Measurements from ENCODE around the gene MAGOH.
"Not testable (repeated sequence)": the region's sequence is repeated elsewhere in the genome, so short reads cannot be mapped to it uniquely, and the experiment has no call there.

The MAGOH gene

DNA sequence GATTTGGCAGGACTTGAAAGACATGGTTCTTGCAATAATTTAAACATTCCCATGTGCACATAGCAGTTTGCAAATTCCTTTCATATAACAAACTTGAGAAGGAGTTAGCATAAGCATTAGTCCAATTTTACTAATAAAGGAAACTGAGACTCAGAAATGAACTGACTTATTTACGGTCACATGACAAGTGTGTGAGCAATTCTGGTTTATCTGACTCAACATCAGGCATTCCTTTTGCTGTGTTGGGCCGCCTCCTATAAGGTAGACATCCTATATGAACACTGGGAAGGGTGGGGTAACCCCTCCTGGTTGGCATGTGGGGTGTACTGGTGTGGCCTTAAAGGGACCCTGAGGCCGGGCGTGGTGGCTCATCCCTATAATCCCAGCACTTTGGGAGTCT is 50.2 kb downstream of the MAGOH start:
- H3K4me3 ChIP-seq (ENCODE audit: low read depth, low read length): no peak overlapping the region
- no peak for TF ChIP-seq CTCF (IDR thresholded peaks at IDR 0.05; ENCODE audit: insufficient read depth, low read length, missing control alignments)
- POLR2A ChIA-PET: no interaction called here
- DNase-seq (ENCODE audit: low read depth, low spot score): no peak
- CTCF ChIA-PET: interaction anchor here (1.9 kb wide), 1 partner anchor 10 kb away, joined by 7 read pairs; no protein-coding TSS in a partner anchor

- TF ChIP-seq CTCF (IDR thresholded peaks at IDR 0.05; ENCODE audit: insufficient read depth, low read length, missing control alignments): no peak
- DNase-seq (ENCODE audit: low read depth, low spot score): no peak
- H3K4me3 ChIP-seq (ENCODE audit: low read depth, low read length): no peak overlapping the region
- CTCF ChIA-PET: interaction anchor here (1.0 to 8.6 kb wide), 20 partner anchors 8 to 461 kb away, joined by 3 to 95 read pairs (median 6); partner anchors contain the start of genes CPT2 and ZYG11B
- POLR2A ChIA-PET: no interaction called here
These were observed 50.9 kb downstream of the MAGOH start for GRCh38 chr1:53187401-53187800.

DNA sequence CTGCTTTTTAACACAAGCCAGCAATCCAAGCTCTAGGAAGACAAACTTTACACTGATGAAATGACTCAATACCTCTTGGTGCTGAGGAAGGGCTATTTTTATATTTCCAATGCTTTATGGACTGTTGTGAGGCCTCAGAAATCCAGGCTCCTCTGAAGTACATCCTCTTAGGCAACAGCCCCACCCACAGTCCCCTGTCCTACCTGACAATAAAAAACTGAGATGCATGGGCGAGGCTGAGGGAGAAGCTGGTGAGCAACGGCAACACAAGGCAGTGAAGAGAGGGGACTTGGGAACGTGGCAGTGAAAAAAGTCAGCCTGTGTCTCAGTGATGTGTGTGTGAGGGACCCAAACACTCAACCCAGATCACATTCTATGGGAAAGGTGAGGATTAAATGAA is 51.8 kb downstream of the MAGOH start:
- no peak for TF ChIP-seq CTCF (IDR thresholded peaks at IDR 0.05; ENCODE audit: insufficient read depth, low read length, missing control alignments)
- ChIA-PET CTCF (interaction anchor here (0.5 to 8.6 kb wide), 39 partner anchors 8 to 490 kb away, joined by 3 to 95 read pairs (median 4); partner anchors contain the start of genes CPT2 and ZYG11B), POLR2A (no interaction called here)

GRCh38 chr1:53185955-53186297 is 52.4 kb downstream of the MAGOH start:
- H3K4me3 ChIP-seq (ENCODE audit: low read depth, low read length); DNase-seq (ENCODE audit: low read depth, low spot score): not testable (repeated sequence)
- CTCF ChIA-PET: interaction anchor here (0.6 to 8.6 kb wide), 41 partner anchors 9 to 489 kb away, joined by 3 to 95 read pairs (median 4); partner anchors contain the start of genes CPT2, ECHDC2 and ZYG11B
- POLR2A ChIA-PET: interaction anchor here (0.6 kb wide), 1 partner anchor 13 kb away, joined by 4 read pairs; no protein-coding TSS in a partner anchor

More for the DNA sequence above, 51.8 kb downstream of the MAGOH start:
- DNase-seq (ENCODE audit: low read depth, low spot score): no peak
- no peak overlapping the region for H3K4me3 ChIP-seq (ENCODE audit: low read depth, low read length)

GRCh38 chr1:53183095-53183990 is 55.0 kb downstream of the MAGOH start:
- TF ChIP-seq CTCF (IDR thresholded peaks at IDR 0.05; ENCODE audit: insufficient read depth, low read length, missing control alignments): no peak
- DNase-seq (ENCODE audit: low read depth, low spot score): no peak
- no peak overlapping the region for H3K4me3 ChIP-seq (ENCODE audit: low read depth, low read length)
- ChIA-PET CTCF (interaction anchor here (0.6 to 8.6 kb wide), 29 partner anchors 8 to 482 kb away, joined by 3 to 95 read pairs (median 3); partner anchors contain the start of gene CPT2), POLR2A (interaction anchor here (0.9 kb wide), 1 partner anchor 12 kb away, joined by 3 read pairs; no protein-coding TSS in a partner anchor)

- no peak for TF ChIP-seq CTCF (IDR thresholded peaks at IDR 0.05; ENCODE audit: insufficient read depth, low read length, missing control alignments)
- CTCF ChIA-PET: interaction anchor here (0.6 to 8.6 kb wide), 25 partner anchors 8 to 455 kb away, joined by 3 to 95 read pairs (median 3); partner anchors contain the start of gene CPT2
- no peak overlapping the region for H3K4me3 ChIP-seq (ENCODE audit: low read depth, low read length)
- no peak for DNase-seq (ENCODE audit: low read depth, low spot score)
- POLR2A ChIA-PET: interaction anchor here (1.6 kb wide), 1 partner anchor 16 kb away, joined by 3 read pairs; no protein-coding TSS in a partner anchor
These were observed 55.6 kb downstream of the MAGOH start for GRCh38 chr1:53182716-53183094.
